ENCODE data around the gene AGRN.

AGRN gene

GRCh38 chr1:1088029-1088800 lies 68.3 kb downstream of the AGRN start:
- Histone ChIP-seq H3K4ac (ENCODE audit: low read depth in 1 of 2, low read length in 2 of 2) (no peak overlapping the region), H3K36me3 (ENCODE audit: control insufficient read depth in 1 of 2, insufficient read depth in 2 of 2, low read depth in 1 of 2, low read length in 2 of 2) (peaks cover 0 to 63% of the 10 kb centered on the region in 2 experiments), H3K9ac (ENCODE audit: low read length) (no peak overlapping the region), H2BK5ac (ENCODE audit: low read depth, low read length, poor library complexity, severe bottlenecking) (no peak overlapping the region), H3K4me1 (ENCODE audit: control insufficient read depth, insufficient read depth, low read depth, low read length) (no peaks in the 10 kb centered on the region), H3K4me3 (ENCODE audit: insufficient read depth in 1 of 2, low read depth in 1 of 2, low read length in 2 of 2) (no peak overlapping the region), H3K4me2 (ENCODE audit: low read length, poor library complexity, severe bottlenecking) (no peak overlapping the region), H3K14ac (ENCODE audit: low read length in 2 of 2) (no peak overlapping the region), H3K18ac (ENCODE audit: low read depth in 1 of 2, low read length in 2 of 2) (no peak overlapping the region), H2AFZ (ENCODE audit: low read depth, low read length) (no peak overlapping the region), H4K91ac (ENCODE audit: low read length) (no peak overlapping the region), H3K27ac (ENCODE audit: low read length, poor library complexity, severe bottlenecking) (no peak overlapping the region), H4K8ac (ENCODE audit: low read length) (no peak overlapping the region), H3K9me3 (ENCODE audit: control insufficient read depth, low read length) (no peaks in the 10 kb centered on the region), H3K23ac (ENCODE audit: low read length in 2 of 2) (no peak overlapping the region), H3K27me3 (ENCODE audit: control insufficient read depth in 1 of 2, insufficient read depth in 1 of 2, low read length in 2 of 2) (no peaks in the 10 kb centered on the region), H2BK15ac (ENCODE audit: low read depth, poor library complexity, severe bottlenecking) (no peak overlapping the region), H3K79me1 (replicated peaks; ENCODE audit: low read length, poor library complexity, severe bottlenecking) (no peaks in the 10 kb centered on the region), H2BK12ac (ENCODE audit: low read length in 2 of 2) (no peak overlapping the region), H2BK120ac (ENCODE audit: low read depth, low read length) (no peak overlapping the region), H2AK5ac (ENCODE audit: low read length, severe bottlenecking) (no peak overlapping the region)
- no peak for DNase-seq
- WGBS = 97% methylated on average over 29 of the region's 39 CpGs

- 95% methylated on average over 46 of the region's 46 CpGs for WGBS
- H3K18ac ChIP-seq (ENCODE audit: low read depth in 1 of 2, low read length in 2 of 2) = no peak overlapping the region
- H3K4me1 ChIP-seq (ENCODE audit: control insufficient read depth, insufficient read depth, low read depth, low read length) = no peaks in the 10 kb centered on the region
- no peak overlapping the region for H3K4me2 ChIP-seq (ENCODE audit: low read length, poor library complexity, severe bottlenecking)
- no peak overlapping the region for H2BK12ac ChIP-seq (ENCODE audit: low read length in 2 of 2)
- no peaks in the 10 kb centered on the region for H3K27me3 ChIP-seq (ENCODE audit: control insufficient read depth in 1 of 2, insufficient read depth in 1 of 2, low read length in 2 of 2)
- H3K79me1 ChIP-seq (replicated peaks; ENCODE audit: low read length, poor library complexity, severe bottlenecking) = no peaks in the 10 kb centered on the region
- no peak overlapping the region for H2BK120ac ChIP-seq (ENCODE audit: low read depth, low read length)
- H3K36me3 ChIP-seq (ENCODE audit: control insufficient read depth in 1 of 2, insufficient read depth in 2 of 2, low read depth in 1 of 2, low read length in 2 of 2) = peaks cover 0 to 55% of the 10 kb centered on the region in 2 experiments
- no peak overlapping the region for H3K27ac ChIP-seq (ENCODE audit: low read length, poor library complexity, severe bottlenecking)
- no peak overlapping the region for H4K91ac ChIP-seq (ENCODE audit: low read length)
- no peak overlapping the region for H3K9ac ChIP-seq (ENCODE audit: low read length)
- no peaks in the 10 kb centered on the region for H3K9me3 ChIP-seq (ENCODE audit: control insufficient read depth, low read length)
- H3K4ac ChIP-seq (ENCODE audit: low read depth in 1 of 2, low read length in 2 of 2) = no peak overlapping the region
- no peak overlapping the region for H2BK15ac ChIP-seq (ENCODE audit: low read depth, poor library complexity, severe bottlenecking)
- H4K8ac ChIP-seq (ENCODE audit: low read length) = peak overlapping the region; percentile 40
- H2AFZ ChIP-seq (ENCODE audit: low read depth, low read length) = no peak overlapping the region
- no peak overlapping the region for H2AK5ac ChIP-seq (ENCODE audit: low read length, severe bottlenecking)
- no peak overlapping the region for H2BK5ac ChIP-seq (ENCODE audit: low read depth, low read length, poor library complexity, severe bottlenecking)
- no peak overlapping the region for H3K23ac ChIP-seq (ENCODE audit: low read length in 2 of 2)
- H3K4me3 ChIP-seq (ENCODE audit: insufficient read depth in 1 of 2, low read depth in 1 of 2, low read length in 2 of 2) = no peak overlapping the region
- H3K14ac ChIP-seq (ENCODE audit: low read length in 2 of 2) = no peak overlapping the region
- no peak for DNase-seq
These were observed 69.1 kb downstream of the AGRN start for GRCh38 chr1:1088801-1089680.

- Histone ChIP-seq H4K91ac (ENCODE audit: low read length) (no peak overlapping the region), H3K14ac (ENCODE audit: low read length in 2 of 2) (no peak overlapping the region), H2BK5ac (ENCODE audit: low read depth, low read length, poor library complexity, severe bottlenecking) (no peak overlapping the region), H3K36me3 (ENCODE audit: control insufficient read depth in 1 of 2, insufficient read depth in 2 of 2, low read depth in 1 of 2, low read length in 2 of 2) (peaks cover 0 to 48% of the 10 kb centered on the region in 2 experiments), H2BK12ac (ENCODE audit: low read length in 2 of 2) (no peak overlapping the region), H2BK15ac (ENCODE audit: low read depth, poor library complexity, severe bottlenecking) (no peak overlapping the region), H2AK5ac (ENCODE audit: low read length, severe bottlenecking) (no peak overlapping the region), H3K9me3 (ENCODE audit: control insufficient read depth, low read length) (no peaks in the 10 kb centered on the region), H3K27me3 (ENCODE audit: control insufficient read depth in 1 of 2, insufficient read depth in 1 of 2, low read length in 2 of 2) (no peaks in the 10 kb centered on the region), H2AFZ (ENCODE audit: low read depth, low read length) (no peak overlapping the region), H3K18ac (ENCODE audit: low read depth in 1 of 2, low read length in 2 of 2) (no peak overlapping the region), H3K79me1 (replicated peaks; ENCODE audit: low read length, poor library complexity, severe bottlenecking) (no peaks in the 10 kb centered on the region), H3K4me3 (ENCODE audit: insufficient read depth in 1 of 2, low read depth in 1 of 2, low read length in 2 of 2) (no peak overlapping the region), H3K4me1 (ENCODE audit: control insufficient read depth, insufficient read depth, low read depth, low read length) (no peaks in the 10 kb centered on the region), H3K4ac (ENCODE audit: low read depth in 1 of 2, low read length in 2 of 2) (no peak overlapping the region), H2BK120ac (ENCODE audit: low read depth, low read length) (no peak overlapping the region), H3K9ac (ENCODE audit: low read length) (no peak overlapping the region), H3K23ac (ENCODE audit: low read length in 2 of 2) (no peak overlapping the region), H3K27ac (ENCODE audit: low read length, poor library complexity, severe bottlenecking) (no peak overlapping the region), H4K8ac (ENCODE audit: low read length) (no peak overlapping the region), H3K4me2 (ENCODE audit: low read length, poor library complexity, severe bottlenecking) (no peak overlapping the region)
- DNase-seq = no peak
- WGBS = 95% methylated on average over 22 of the region's 22 CpGs
These were observed 70.0 kb downstream of the AGRN start for GRCh38 chr1:1089731-1090423.
